GM19463 (cell line): Measurements from ENCODE around the gene GDAP2.
"Not testable (repeated sequence)": the region's sequence is repeated elsewhere in the genome, so short reads cannot be mapped to it uniquely, and the experiment has no call there.

ENCODE experiments used
- ATAC-seq: cut with Tn5 transposase; IDR thresholded peaks from one replicate; pipeline ENCODE4 v1.9.1; 2021; ENCODE audit warnings: mild to moderate bottlenecking, moderate library complexity; ENCODE audit not compliant: unreplicated experiment

The GDAP2 gene

GRCh38 chr1:117902944-117903343 lies 26.5 kb downstream of the GDAP2 start:
- no peak for ATAC-seq

DNA sequence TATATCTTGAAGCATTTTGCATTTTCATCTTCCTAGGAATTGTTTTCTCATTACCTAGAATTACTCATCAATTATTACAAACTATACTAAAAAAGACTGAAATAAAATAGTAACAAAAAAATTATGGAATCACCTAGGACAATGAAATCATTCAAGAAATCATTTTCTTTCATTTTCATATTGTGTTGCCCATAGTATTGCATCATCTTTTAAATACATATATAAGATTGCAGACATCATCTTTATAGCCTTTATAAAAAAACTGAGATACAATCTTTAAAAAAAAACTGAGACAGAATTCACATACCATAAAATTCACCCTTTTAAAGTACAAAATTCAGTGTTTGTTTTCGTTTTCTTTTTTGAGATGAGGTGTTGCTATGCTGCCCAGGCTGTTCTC lies 29.6 kb downstream of the GDAP2 start:
- ATAC-seq = no peak

DNA sequence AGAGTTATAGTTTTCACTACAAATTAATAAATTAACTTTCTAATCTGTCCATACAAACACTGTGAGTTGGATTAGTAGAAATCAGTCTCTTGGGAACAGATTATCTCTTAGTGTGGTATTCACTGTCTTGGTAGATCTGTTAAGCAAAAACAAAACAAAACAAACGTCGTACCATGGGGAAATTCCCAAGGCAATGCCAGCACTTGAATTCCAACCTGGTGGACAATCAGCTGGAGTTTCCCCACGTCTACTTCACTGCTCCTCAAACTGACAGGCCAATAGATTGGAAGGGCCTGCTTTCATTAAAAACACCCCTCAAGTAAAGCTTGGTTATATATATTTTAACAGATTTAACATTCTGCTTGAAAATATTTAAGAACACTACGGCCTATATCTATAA lies 31.9 kb downstream of the GDAP2 start:
- no peak for ATAC-seq

DNA sequence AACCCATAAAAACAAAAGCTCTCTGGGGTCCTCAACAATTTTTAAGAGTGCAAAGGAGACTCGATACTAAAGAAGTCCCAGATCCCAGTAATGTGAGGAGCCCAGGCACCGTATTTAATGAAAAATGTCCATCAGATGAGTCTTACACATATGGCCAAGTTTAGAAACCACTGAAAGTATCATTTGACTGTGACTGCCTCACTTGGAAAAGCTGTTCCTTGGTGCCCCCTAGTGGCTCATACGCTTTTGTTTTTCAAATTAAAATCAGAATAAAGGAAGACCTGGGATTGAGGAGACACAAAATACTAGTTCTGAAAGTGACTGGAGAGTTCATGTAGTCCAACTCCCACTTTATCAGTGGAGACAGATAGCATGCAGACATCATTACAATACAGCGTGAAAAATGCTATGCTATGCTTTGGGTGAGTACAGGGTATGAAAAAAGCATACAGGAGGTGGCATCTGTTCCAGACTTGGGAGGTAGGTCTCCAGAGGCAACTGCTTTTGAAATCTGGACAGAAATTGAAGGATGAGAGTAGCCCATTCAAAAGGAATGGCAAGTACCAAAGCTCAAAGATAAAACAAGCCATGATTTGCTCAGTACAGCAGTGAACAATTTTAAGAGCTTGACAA lies 33.8 kb downstream of the GDAP2 start:
- peak; percentile 94 for ATAC-seq

DNA sequence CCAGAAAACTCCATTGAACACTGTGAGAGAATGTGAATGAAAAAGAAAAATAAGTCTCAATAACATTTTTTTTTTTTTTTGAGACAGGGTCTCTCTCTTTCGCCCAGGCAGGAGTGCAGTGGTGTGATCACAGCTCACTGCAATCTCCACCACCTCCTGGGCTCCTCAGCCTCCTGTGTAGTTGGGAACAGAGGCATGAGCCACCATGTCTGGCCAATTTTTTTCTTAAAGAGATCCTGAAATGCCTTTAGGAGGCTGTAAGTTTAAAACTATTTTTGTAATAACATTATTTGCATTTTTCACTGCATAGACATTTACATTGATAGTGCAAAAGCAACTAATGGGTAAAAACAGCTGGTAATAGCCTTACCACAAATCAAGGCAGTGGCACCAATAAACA lies 35.3 kb downstream of the GDAP2 start:
- no peak for ATAC-seq

GRCh38 chr1:117892512-117892911 lies 36.9 kb downstream of the GDAP2 start:
- no peak for ATAC-seq

- no peak for ATAC-seq
These were observed 39.0 kb downstream of the GDAP2 start for GRCh38 chr1:117890452-117890851.

DNA sequence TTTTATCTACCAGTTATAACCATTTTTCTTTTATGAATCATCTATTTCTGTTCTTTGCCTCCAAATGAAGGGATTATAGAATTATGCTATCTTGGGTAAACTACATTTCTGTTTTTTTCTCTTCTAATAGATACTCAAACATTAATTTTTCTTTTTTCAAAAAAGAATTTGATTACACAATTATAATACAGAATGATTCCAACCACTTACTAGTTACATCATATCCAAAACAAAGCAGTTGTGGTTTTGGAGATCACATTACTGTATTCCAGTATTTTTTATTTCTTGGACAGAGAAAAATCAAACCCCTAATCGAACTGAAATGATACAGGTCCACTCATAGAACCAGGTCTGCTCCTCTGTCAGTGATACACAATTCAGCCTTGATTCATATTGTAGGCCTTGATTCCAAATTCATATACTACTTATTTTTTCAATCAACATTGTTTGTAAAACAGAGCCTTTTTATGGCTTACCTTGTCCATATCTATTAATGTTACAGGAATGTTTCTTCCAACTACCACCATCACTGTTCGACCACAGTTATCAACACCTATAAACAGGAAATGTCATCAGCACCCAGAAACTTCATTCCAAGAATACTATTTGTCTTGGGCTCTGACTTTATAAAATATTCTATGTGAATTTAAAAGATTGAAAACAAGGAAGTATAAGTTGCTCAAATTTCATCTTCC lies 43.2 kb downstream of the GDAP2 start:
- ATAC-seq = no peak

DNA sequence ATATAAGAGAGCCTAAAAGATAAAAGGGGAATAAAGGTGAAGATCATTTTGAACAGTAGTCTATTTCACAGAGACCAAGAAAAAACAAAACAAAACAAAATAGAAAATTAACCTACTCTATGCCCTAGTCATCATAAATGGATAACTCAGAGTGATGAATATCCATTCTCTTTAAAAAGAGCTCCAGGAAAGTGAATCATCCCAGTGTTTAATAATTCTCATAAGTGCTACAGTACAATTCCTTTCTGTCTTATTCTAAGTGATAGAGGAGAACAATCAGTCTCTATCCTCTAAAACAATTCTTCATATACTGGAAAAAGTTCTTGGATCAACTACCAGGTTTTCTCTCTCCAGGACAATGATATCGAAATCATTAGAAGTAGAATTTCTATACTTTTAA lies 45.8 kb downstream of the GDAP2 start:
- no peak for ATAC-seq

GRCh38 chr1:117879284-117879683 lies 50.1 kb downstream of the GDAP2 start:
- ATAC-seq = no peak

DNA sequence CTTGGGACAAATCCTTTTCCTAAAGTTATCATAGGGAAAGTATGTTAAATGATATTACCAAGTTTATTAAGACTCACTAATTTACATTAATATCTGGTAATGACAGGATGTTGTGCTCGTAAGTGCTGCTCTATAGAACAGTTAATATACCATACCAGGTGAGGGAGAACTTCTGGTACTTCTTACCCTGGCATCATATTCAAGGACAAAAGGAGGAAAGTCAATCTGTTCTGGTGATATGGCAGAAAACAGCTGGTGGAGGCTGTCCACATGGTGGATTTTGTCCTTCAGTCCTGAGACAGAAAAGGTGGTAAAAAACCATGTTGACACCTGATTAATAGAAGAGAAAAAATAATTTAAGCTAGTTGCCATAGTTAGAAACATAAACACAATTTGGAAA lies 51.6 kb downstream of the GDAP2 start:
- no peak for ATAC-seq

GRCh38 chr1:117871013-117871412 lies 58.4 kb downstream of the GDAP2 start:
- ATAC-seq = no peak

- ATAC-seq = no peak
These were observed 67.7 kb downstream of the GDAP2 start for GRCh38 chr1:117861694-117862093.

GRCh38 chr1:117860896-117861610 lies 68.4 kb downstream of the GDAP2 start:
- ATAC-seq = no peak

GRCh38 chr1:117859901-117860300 lies 69.5 kb downstream of the GDAP2 start:
- ATAC-seq = no peak

DNA sequence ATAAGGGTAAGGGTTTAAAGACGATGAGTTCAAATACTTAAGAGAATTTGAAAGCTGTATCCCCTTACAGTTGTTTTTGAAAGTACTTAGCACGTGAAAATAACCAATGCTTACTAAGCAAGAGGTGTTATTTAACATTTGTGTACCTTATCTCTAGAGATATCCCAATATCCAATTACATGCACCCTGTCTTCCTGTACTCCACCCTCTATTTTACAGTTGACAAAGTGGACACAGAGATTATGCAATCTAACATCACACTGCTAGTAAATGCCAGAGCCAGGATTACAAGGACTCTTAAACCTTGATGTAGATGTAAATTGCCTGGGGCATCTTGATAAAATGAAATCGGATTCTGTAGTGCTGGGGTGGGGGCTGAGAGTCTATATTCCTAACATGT lies 72.0 kb downstream of the GDAP2 start:
- ATAC-seq = no peak

DNA sequence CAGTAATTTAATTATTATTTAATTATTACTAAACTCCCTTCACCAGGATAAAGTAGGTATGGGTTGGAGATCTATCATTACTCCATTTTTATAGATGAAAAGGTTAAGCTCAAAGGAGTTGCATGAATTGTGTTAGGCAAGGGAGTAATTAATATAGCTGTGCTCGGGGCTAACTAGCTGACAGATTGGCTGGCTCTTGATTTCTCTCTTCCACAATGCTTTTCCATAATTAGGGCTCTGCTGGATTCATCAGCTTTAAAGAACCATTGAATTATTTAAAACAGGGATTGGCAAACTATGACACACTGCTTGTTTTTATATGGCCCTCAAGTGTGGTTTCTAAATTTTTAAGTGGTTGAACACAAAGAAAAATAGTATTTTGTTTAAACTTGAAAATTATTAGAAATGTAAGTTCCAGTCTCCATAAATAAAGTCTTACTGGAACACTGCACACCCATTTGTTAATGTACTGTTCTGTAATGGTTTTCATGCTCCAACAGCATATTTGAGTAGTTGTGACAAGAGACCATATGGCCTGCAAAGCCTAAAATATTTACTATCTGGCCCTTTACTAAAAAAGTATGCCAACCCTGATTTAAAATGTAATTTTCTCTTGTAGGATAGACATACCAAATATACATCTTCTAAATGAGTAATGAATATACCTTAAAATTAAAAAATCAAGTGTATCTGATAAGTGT lies 76.4 kb downstream of the GDAP2 start:
- ATAC-seq = no peak

DNA sequence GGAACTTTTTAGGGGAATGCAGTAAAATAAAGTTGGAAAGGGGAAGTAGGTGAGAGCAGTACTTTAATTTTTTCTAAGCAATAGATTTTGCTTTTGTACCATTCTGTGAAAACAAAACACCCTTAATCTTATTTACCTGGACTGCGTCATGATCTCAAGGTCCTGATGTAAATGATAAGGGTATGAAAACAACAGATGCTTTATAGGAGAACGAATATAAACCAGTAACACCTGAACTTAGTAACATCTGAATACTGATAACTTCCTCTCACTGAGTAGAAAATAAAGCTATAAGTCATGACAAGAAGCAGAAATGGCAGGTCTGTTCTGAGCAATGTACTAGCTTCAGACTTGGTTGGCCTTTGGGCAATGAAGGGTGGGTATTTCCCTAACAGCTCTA lies 77.7 kb downstream of the GDAP2 start:
- no peak for ATAC-seq

DNA sequence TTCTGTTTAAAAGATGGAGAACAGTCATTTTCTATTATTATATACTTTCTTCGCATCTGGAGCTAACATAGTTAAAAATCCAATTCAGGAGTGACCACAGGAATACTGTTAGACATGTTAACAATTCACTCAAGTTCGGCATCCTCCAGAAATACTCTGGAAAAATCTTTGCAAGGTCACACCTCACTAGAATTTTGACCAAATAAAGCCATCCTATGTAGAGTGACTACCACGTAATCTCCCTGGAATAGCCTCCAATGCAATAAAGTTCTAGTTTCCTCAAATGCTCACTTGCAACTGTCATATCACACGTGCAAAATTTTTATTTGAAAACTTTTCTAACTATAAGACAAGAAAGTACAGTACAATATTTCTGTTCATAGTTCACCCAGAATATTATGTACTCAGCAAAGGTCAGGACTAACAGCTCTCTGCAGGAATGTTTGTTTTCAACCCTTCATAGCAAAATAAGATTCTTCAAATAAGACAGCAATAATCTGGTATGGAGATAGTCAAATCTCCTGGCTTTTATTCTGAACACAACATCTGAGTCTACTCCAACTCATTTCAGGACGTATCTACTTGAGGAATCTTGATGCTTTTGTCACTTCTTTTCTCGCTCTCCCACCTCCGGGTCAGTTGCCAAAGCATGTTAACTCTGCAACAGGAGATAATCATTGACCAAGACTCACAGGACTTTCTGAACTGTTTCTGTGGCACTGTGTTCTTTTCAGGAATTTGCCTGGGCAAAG lies 82.6 kb downstream of the GDAP2 start:
- no peak for ATAC-seq

DNA sequence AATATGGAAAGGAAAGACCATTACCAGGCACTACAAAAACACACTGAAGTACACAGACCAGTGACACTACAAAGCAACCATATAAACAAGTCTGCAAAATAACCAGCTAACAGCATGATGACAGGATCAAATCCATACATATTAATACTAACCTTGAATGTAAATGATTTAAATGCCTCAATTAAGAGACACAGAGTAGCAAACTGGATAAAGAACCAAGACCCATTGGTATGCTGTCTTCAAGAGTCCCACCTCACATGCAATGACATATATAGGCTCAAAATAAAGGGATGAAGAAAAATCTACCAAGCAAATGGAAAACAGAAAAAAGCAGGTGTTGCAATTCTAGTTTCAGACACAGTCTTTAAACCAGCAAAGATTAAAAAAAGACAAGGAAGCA lies 84.9 kb downstream of the GDAP2 start:
- not testable (repeated sequence) for ATAC-seq

GRCh38 chr1:117843791-117844190 lies 85.6 kb downstream of the GDAP2 start:
- ATAC-seq = no peak
